ENCODE results near the gene GPSM3.

DNA sequence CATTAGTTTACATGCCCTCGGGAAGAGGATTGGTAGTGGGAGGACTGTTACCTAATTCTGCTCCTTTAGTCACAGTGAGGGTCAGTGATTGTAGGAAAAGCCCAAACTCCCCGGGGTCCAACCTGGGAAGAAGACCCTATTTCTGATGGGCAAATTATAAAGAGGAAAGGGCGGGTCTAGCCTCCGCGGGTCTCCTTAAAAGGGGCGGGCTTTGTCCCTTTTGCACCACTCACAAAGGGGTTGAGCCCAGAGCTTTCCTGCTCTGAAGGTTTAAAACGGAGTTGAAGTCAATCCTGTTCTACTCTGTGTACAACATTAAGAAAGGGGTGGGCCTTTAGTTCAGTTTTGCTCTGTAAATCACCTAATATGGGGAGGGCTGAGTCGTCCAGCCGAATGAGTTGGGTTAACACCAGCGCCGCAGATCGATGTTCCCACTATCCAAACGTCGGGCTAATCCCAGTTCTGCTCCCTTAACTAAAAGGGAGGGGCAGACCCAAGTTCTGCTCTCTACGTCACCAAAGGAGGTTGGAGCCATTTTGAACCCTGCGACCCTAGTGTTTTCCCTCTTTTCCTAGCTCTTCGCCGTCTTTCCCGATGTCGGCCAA lies 15.2 kb downstream of the GPSM3 start:
- TF ChIP-seq, protein P1, sequence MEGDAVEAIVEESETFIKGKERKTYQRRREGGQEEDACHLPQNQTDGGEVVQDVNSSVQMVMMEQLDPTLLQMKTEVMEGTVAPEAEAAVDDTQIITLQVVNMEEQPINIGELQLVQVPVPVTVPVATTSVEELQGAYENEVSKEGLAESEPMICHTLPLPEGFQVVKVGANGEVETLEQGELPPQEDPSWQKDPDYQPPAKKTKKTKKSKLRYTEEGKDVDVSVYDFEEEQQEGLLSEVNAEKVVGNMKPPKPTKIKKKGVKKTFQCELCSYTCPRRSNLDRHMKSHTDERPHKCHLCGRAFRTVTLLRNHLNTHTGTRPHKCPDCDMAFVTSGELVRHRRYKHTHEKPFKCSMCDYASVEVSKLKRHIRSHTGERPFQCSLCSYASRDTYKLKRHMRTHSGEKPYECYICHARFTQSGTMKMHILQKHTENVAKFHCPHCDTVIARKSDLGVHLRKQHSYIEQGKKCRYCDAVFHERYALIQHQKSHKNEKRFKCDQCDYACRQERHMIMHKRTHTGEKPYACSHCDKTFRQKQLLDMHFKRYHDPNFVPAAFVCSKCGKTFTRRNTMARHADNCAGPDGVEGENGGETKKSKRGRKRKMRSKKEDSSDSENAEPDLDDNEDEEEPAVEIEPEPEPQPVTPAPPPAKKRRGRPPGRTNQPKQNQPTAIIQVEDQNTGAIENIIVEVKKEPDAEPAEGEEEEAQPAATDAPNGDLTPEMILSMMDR (conservative IDR thresholded peaks at IDR 0.05), result no peak
- TF ChIP-seq EZH2 (IDR thresholded peaks at IDR 0.05; ENCODE audit: low read depth), result no peak

All from PC-9 (cell line).